Stimulated activated CD4-positive, alpha-beta T cell treated with anti-CD3 and anti-CD28 coated beads, Interleukin-12 subunit alpha, Interleukin-12 subunit beta, amount 100 ng/mL, for 48 hours (primary cell): Measurements from ENCODE around the gene LAD1.
A peak's percentile ranks its signal among the peaks of the same experiment; 100 is the strongest.

Source experiments
- DNase-seq, 3 donors: peaks; one replicate each; pipeline ENCODE4 v3.0.0-alpha.2; 2020; ENCODE audit warnings: low read depth in 2 of 3, low spot score in 1 of 3

The LAD1 gene

GRCh38 chr1:201394591-201394990 lies 4.5 kb downstream of the LAD1 start:
- no peak for DNase-seq

GRCh38 chr1:201393076-201393475 lies 6.0 kb downstream of the LAD1 start:
- DNase-seq: no peak

GRCh38 chr1:201391651-201392511 lies 7.2 kb downstream of the LAD1 start:
- no peak for DNase-seq

- no peak for DNase-seq
Measured at GRCh38 chr1:201391225-201391624, 7.9 kb downstream of the LAD1 start.

- no peak for DNase-seq
Measured at GRCh38 chr1:201389051-201389450, 10.1 kb downstream of the LAD1 start.

- DNase-seq: no peak
Measured at GRCh38 chr1:201386208-201386607, 12.9 kb downstream of the LAD1 start.

- DNase-seq: peak; percentile 14 to 38 (median 18)
Measured at GRCh38 chr1:201385299-201385891, 13.7 kb downstream of the LAD1 start.

- DNase-seq: no peak
Measured at GRCh38 chr1:201384406-201384782, 14.7 kb downstream of the LAD1 start.

- DNase-seq: no peak
Measured at GRCh38 chr1:201383647-201384405, 15.3 kb downstream of the LAD1 start.

GRCh38 chr1:201381130-201381529 lies 18.0 kb downstream of the LAD1 start:
- DNase-seq: no peak

GRCh38 chr1:201379733-201380242 lies 19.3 kb downstream of the LAD1 start:
- no peak for DNase-seq

GRCh38 chr1:201378804-201379203 lies 20.3 kb downstream of the LAD1 start:
- no peak for DNase-seq

GRCh38 chr1:201377611-201378092 lies 21.5 kb downstream of the LAD1 start, which contains the start of gene TNNT2:
Gene TNNT2, minus strand, starts transcription at chr1:201377680. Its CDS starts 4,426 bp downstream, at chr1:201373254.
- DNase-seq: no peak

GRCh38 chr1:201376464-201377374 lies 22.4 kb downstream of the LAD1 start:
- peak in 1 of 3 donors; percentile 7 for DNase-seq

GRCh38 chr1:201376107-201376463 lies 23.0 kb downstream of the LAD1 start:
- no peak for DNase-seq

- no peak for DNase-seq
Measured at GRCh38 chr1:201375169-201375568, 24.0 kb downstream of the LAD1 start.

- no peak for DNase-seq
Measured at GRCh38 chr1:201374364-201374763, 24.8 kb downstream of the LAD1 start.

- no peak for DNase-seq
Measured at GRCh38 chr1:201371792-201372191, 27.3 kb downstream of the LAD1 start.

- DNase-seq: no peak
Measured at GRCh38 chr1:201371276-201371675, 27.8 kb downstream of the LAD1 start.

GRCh38 chr1:201370500-201370899 lies 28.6 kb downstream of the LAD1 start:
- no peak for DNase-seq
